GM21737 (cell line): ENCODE results near the gene UTP18.
"Not testable (repeated sequence)": the region's sequence is repeated elsewhere in the genome, so short reads cannot be mapped to it uniquely, and the experiment has no call there.

ENCODE experiments used
- ATAC-seq: cut with Tn5 transposase; IDR thresholded peaks from one replicate; pipeline ENCODE4 v1.9.1; 2021; ENCODE audit warnings: mild to moderate bottlenecking, moderate library complexity; ENCODE audit not compliant: unreplicated experiment

The UTP18 gene

DNA sequence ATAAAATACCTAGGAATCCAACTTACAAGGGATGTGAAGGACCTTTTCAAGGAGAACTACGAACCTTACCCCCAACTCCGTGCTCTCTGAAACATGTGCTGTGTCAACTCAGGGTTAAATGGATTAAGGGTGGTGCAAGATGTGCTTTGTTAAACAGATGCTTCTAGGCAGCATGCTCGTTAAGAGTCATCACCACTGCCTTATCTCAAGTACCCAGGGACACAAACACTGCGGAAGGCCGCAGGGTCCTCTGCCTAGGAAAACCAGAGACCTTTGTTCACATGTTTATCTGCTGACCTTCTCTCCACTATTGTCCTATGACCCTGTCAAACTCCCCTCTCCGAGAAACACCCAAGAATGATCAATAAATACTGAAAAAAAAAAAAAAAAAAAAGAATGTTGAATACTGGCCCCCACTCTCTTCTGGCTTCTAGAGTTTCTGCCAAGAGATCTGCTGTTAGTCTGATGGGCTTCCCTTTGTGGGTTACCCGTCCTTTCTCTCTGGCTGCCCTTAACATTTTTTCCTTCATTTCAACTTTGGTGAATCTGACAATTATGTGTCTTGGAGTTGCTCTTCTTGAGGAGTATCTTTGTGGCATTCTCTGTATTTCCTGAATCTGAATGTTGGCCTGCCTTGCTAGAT is 70.6 kb downstream of the UTP18 start:
- ATAC-seq, result not testable (repeated sequence)

- ATAC-seq, result no peak
Observed at GRCh38 chr17:51335006-51335590, 74.8 kb downstream of the UTP18 start.

GRCh38 chr17:51335883-51336822 is 75.8 kb downstream of the UTP18 start:
- ATAC-seq, result no peak

- no peak for ATAC-seq
Observed at GRCh38 chr17:51341457-51341856, 81.1 kb downstream of the UTP18 start.

DNA sequence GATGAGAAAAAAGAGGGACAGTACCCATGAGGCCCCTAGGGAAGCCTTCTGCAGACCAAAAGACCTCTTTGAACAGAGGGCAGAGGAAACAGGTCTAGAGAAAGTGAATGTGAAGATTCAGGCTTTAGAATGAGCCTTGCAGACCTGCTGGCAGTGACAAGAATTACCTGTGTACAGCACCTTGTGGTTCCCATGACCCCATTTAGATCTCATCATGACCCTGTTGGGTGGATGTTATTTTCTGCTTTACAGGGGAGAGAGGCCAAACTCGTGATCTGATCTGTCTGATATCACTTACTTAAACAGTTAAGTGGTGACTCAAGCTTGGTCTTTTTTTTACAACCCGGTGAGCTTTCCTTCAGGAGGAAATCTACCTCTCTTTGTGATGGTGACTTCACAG is 81.9 kb downstream of the UTP18 start:
- ATAC-seq, result no peak

DNA sequence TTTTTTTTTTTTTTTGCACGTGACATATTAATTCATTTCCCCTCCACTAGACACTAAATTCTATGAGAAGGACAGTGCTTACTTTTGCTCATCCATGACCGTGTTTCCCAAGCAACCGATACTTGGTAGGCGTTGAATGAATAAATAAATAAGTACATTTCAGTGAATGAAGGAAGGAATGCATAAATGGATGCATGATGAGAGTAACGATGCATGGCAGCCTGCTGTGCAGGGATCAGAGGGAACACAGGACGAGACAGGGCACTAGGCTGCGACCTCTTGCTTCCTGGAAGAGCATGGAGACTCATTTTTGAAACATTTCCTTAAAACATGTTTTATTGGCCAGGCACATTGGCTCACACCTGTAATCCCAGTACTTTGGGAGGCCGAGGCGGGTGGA is 84.2 kb downstream of the UTP18 start:
- ATAC-seq, result no peak

DNA sequence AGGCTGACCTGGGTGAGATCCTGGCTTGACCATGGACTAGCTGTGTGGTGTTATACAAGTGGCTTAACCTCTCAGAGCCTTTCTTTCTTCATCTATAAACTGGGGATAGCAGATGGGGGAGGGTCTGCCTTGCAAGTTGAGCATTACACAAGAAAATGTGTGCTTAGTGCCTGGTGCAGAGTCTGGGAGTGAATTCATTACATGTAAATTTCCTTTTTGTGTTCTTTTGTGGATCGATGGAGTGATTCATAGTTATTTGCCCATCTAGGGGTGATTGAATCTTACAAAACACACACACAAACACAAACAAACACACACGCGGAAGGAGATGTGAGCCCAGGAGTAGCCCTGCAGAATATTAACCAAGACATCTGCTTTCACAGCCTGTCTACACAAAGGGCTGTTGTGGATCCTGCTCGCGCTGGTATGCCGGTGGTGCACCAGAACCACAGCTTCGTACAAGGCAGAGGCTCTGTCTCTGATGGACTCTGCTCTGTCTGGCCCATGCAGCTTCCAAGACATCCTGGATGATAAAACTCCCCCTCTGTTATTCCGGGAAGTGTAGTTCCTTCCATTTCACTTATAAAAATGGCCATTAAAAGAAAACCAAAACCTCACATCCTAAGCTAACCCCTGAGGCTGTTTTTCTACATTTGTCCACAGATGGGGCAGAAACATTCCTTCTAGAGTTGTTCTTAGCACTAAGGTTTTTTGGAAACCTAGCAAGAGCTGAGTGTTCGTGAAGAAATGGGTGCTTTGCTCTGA is 86.1 kb downstream of the UTP18 start:
- ATAC-seq, result no peak
